OCI-LY7 (cell line): Measurements from ENCODE around the gene C2orf42.

Experiments used
- CTCF ChIP-seq: fragments of 200-600 bp; sonication (generic); conservative IDR thresholded peaks from 2 replicates; pipeline ENCODE4 v1.5.1; 2014; ENCODE audit warnings: mild to moderate bottlenecking, antibody characterized with exemption, low read length, moderate library complexity, mixed read lengths
- EZH2phosphoT487 ChIP-seq: fragments of 200-600 bp; sonication (generic); IDR thresholded peaks from 2 replicates; pipeline ENCODE4 v1.6.1; 2018; ENCODE audit warnings: low read depth, borderline replicate concordance, mild to moderate bottlenecking, mixed run types, antibody characterized with exemption, low read length, moderate library complexity, mixed read lengths

GRCh38 chr2:70141902-70142589 is 48.8 kb downstream of the C2orf42 start:
- TF ChIP-seq CTCF, result no peak
- no peak for TF ChIP-seq EZH2phosphoT487
